GM12892 (cell line): ENCODE results near the gene SPTY2D1.

Experiments used
- POLR2A ChIP-seq: IDR thresholded peaks from 2 replicates; pipeline ENCODE4 v1.6.1; 2011; ENCODE audit warnings: low read depth, low read length, control low read depth
- TAF1 ChIP-seq: IDR thresholded peaks from 2 replicates; pipeline ENCODE4 v1.6.1; 2011; ENCODE audit warnings: low read depth, mild to moderate bottlenecking, control low read depth, low read length, borderline replicate concordance

- TF ChIP-seq POLR2A (no peak), TAF1 (no peak)
Measured at GRCh38 chr11:18682466-18682865, 48.3 kb upstream of the SPTY2D1 start.
